OCI-LY7 (cell line): Measurements from ENCODE around the gene ELFN1. TPM values are rescaled to one million over a fixed set of nuclear protein-coding genes. Genes with fewer than 3 reads are reported as not detected.

ENCODE experiments used
- BruUV-seq: library from RNA; stranded (reverse); fragments of 400-500 nt; replicated peaks from 2 replicates; lab custom pipeline; 2021; lab: Mats Ljungman, UMichigan
- CTCF ChIA-PET: fragments of 300-600 bp; sonication (Branson Sonifier 250); formaldehyde crosslinking; loops from one replicate; lab custom pipeline; 2022; ENCODE audit warnings: antibody characterized with exemption; ENCODE audit not compliant: unreplicated experiment; lab: Charles Lee
- POLR2A ChIA-PET: fragments of 300-600 bp; sonication (Branson Sonifier 250); formaldehyde crosslinking; loops from one replicate; lab custom pipeline; 2022; ENCODE audit warnings: antibody characterized with exemption; lab: Charles Lee
- DNase-seq: peaks from one replicate; pipeline ENCODE4 v3.0.0-alpha.2; 2015; ENCODE audit warnings: low spot score
- H2AFZ ChIP-seq: fragments of 200-600 bp; sonication (generic), shearing (Covaris generic); 2 replicates; pipeline ENCODE4 v1.6.1; 2014; ENCODE audit warnings: mild to moderate bottlenecking, antibody characterized with exemption, low read length, moderate library complexity
- H3K27ac ChIP-seq: fragments of 200-600 bp; sonication (generic); 2 replicates; pipeline ENCODE4 v1.5.1; 2014; ENCODE audit warnings: mixed run types, low read depth, mild to moderate bottlenecking, moderate library complexity, low read length, inconsistent platforms; ENCODE audit not compliant: poor library complexity, severe bottlenecking
- H3K36me3 ChIP-seq: fragments of 200-600 bp; sonication (generic); 2 replicates; pipeline ENCODE4 v1.6.1; 2014; ENCODE audit warnings: mild to moderate bottlenecking, antibody characterized with exemption, low read length, moderate library complexity, mixed read lengths; ENCODE audit not compliant: insufficient read depth
- H3K4me1 ChIP-seq: fragments of 200-600 bp; sonication (generic); 2 replicates; pipeline ENCODE4 v1.5.1; 2014; ENCODE audit warnings: mild to moderate bottlenecking, low read length; ENCODE audit not compliant: insufficient read depth, poor library complexity, severe bottlenecking
- H3K4me2 ChIP-seq: fragments of 200-600 bp; sonication (generic); 2 replicates; pipeline ENCODE4 v1.6.1; 2014; ENCODE audit warnings: mild to moderate bottlenecking, low read length
- H3K4me3 ChIP-seq: fragments of 200-600 bp; sonication (generic); 2 replicates; pipeline ENCODE4 v1.5.1; 2014; ENCODE audit warnings: mild to moderate bottlenecking, low read depth, low read length; ENCODE audit not compliant: poor library complexity, severe bottlenecking
- H3K79me2 ChIP-seq: fragments of 200-600 bp; sonication (generic); 2 replicates; pipeline ENCODE4 v1.6.1; 2016; ENCODE audit warnings: low read depth, mild to moderate bottlenecking, low read length, moderate library complexity, mixed read lengths; ENCODE audit not compliant: insufficient read depth
- H3K9me2 ChIP-seq: fragments of 200-600 bp; sonication (generic); 2 replicates; pipeline ENCODE4 v1.6.1; 2016; ENCODE audit warnings: mild to moderate bottlenecking, low read length, mixed read lengths; ENCODE audit not compliant: insufficient read depth
- H3K9me3 ChIP-seq: fragments of 200-600 bp; sonication (generic); 2 replicates; pipeline ENCODE4 v1.6.1; 2014; ENCODE audit warnings: mild to moderate bottlenecking, mixed run types, low read length, mixed read lengths
- H4K20me1 ChIP-seq: fragments of 200-600 bp; sonication (generic); 2 replicates; pipeline ENCODE4 v1.6.1; 2014; ENCODE audit warnings: mild to moderate bottlenecking, antibody characterized with exemption, low read length, moderate library complexity, mixed read lengths; ENCODE audit not compliant: insufficient read depth
- EZH2phosphoT487 ChIP-seq: fragments of 200-600 bp; sonication (generic); IDR thresholded peaks from 2 replicates; pipeline ENCODE4 v1.6.1; 2018; ENCODE audit warnings: low read depth, borderline replicate concordance, mild to moderate bottlenecking, mixed run types, antibody characterized with exemption, low read length, moderate library complexity, mixed read lengths
- intact Hi-C: fragments of 100-400 bp; cut with micrococcal nuclease; formaldehyde crosslinking; loops from one replicate; pipeline ENCODE4 v1.10.0; 2022; ENCODE audit not compliant: unreplicated experiment
- total RNA-seq, 2 experiments: library from RNA; depleted of rRNA in 1 of 2; stranded (reverse); fragments of >200 nt in 1 of 2; shearing (Covaris generic) in 1 of 2; gene quantifications; 2 replicates each; pipeline ENCODE4 v1.2.3, GENCODE V29; 2014 to 2022
- TF ChIP-seq, protein P1 (sequence below): fragments of 200-600 bp; sonication (generic); conservative IDR thresholded peaks from 2 replicates; pipeline ENCODE4 v1.5.1; 2014; ENCODE audit warnings: mild to moderate bottlenecking, antibody characterized with exemption, low read length, moderate library complexity, mixed read lengths

ELFN1 gene
- total RNA-seq, 2 experiments from 2014 or later: not detected

DNA sequence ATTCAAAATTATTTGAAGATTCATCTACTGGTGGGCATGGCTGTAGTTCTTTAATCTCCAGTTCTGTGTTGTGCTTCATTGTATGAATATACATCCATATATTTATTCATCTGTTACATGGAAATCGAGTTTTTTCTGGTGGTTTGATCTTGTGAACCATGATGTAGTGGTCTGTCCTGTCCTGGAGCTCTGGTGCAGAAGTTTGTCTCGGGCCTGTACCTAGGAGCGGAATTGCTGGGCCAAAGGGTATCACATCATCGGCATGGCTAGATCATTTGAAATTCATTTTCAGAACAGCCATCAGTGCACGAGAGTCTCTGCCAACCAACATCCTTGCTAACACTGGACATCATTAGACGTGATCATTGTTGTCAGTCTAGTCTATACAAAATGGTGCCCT lies 107.0 kb downstream of the ELFN1 start:
- no peak overlapping the region for H3K4me3 ChIP-seq
- intact Hi-C loops: no loop called here
- no peak overlapping the region for H2AFZ ChIP-seq
- H3K27ac ChIP-seq: no peak overlapping the region
- H3K79me2 ChIP-seq: no peaks in the 10 kb centered on the region
- ChIA-PET POLR2A (no interaction called here), CTCF (no interaction called here)
- H3K4me1 ChIP-seq: no peaks in the 10 kb centered on the region
- no peak for DNase-seq
- H4K20me1 ChIP-seq: no peaks in the 10 kb centered on the region
- H3K4me2 ChIP-seq: no peak overlapping the region
- H3K9me2 ChIP-seq: no peaks in the 10 kb centered on the region
- no TSS peak for BruUV-seq
- peaks cover 4% of the 10 kb centered on the region; the same call in 1 of the 2 replicates for H3K9me3 ChIP-seq
- TF ChIP-seq, protein P1, sequence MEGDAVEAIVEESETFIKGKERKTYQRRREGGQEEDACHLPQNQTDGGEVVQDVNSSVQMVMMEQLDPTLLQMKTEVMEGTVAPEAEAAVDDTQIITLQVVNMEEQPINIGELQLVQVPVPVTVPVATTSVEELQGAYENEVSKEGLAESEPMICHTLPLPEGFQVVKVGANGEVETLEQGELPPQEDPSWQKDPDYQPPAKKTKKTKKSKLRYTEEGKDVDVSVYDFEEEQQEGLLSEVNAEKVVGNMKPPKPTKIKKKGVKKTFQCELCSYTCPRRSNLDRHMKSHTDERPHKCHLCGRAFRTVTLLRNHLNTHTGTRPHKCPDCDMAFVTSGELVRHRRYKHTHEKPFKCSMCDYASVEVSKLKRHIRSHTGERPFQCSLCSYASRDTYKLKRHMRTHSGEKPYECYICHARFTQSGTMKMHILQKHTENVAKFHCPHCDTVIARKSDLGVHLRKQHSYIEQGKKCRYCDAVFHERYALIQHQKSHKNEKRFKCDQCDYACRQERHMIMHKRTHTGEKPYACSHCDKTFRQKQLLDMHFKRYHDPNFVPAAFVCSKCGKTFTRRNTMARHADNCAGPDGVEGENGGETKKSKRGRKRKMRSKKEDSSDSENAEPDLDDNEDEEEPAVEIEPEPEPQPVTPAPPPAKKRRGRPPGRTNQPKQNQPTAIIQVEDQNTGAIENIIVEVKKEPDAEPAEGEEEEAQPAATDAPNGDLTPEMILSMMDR: no peak
- H3K36me3 ChIP-seq: no peaks in the 10 kb centered on the region

DNA sequence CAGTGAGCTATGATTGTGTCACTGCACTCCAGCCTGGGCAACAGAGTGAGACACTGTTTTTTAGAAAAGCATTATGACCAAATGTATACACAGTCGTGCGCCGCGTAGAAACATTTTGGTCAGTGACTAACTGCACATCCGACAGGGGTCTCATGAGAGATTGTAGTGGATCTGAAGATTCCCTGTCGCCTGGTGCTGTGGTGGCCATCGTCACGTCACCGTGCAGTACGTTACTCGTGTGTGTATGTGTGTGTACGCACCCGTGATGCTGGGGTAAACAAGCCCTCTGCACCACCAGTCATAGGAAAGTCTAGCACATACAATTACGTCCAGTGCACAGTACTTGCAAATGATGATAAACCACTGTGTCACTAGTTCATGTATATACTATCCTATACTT lies 109.4 kb downstream of the ELFN1 start:
- H3K27ac ChIP-seq: no peak overlapping the region
- DNase-seq: no peak
- H3K4me3 ChIP-seq: no peak overlapping the region
- H3K9me3 ChIP-seq: peaks cover 4% of the 10 kb centered on the region; the same call in 1 of the 2 replicates
- no peaks in the 10 kb centered on the region for H3K79me2 ChIP-seq
- no peak overlapping the region for H2AFZ ChIP-seq
- H4K20me1 ChIP-seq: no peaks in the 10 kb centered on the region
- H3K4me1 ChIP-seq: no peaks in the 10 kb centered on the region
- ChIA-PET CTCF (no interaction called here), POLR2A (no interaction called here)
- H3K9me2 ChIP-seq: no peaks in the 10 kb centered on the region
- no peak overlapping the region for H3K4me2 ChIP-seq
- intact Hi-C loops: no loop called here
- BruUV-seq: no TSS peak
- TF ChIP-seq, protein P1: no peak
- no peak for TF ChIP-seq EZH2phosphoT487
- H3K36me3 ChIP-seq: no peaks in the 10 kb centered on the region

GRCh38 chr7:1781369-1781768 lies 111.3 kb downstream of the ELFN1 start:
- Histone ChIP-seq H3K79me2 (no peaks in the 10 kb centered on the region), H3K9me2 (no peaks in the 10 kb centered on the region), H3K27ac (no peak overlapping the region), H3K4me2 (no peak overlapping the region), H4K20me1 (no peaks in the 10 kb centered on the region), H3K36me3 (no peaks in the 10 kb centered on the region), H3K4me1 (no peaks in the 10 kb centered on the region), H3K4me3 (no peak overlapping the region), H3K9me3 (peaks cover 6% of the 10 kb centered on the region; the same call in 1 of the 2 replicates), H2AFZ (no peak overlapping the region)
- POLR2A ChIA-PET: interaction anchor here (1.2 kb wide), 1 partner anchor 140 kb away, joined by 3 read pairs; no protein-coding TSS in a partner anchor
- TF ChIP-seq EZH2phosphoT487: no peak
- TF ChIP-seq, protein P1: no peak
- intact Hi-C loops: no loop called here
- DNase-seq: no peak
- CTCF ChIA-PET: no interaction called here
- BruUV-seq: no TSS peak
